Measurements from ENCODE around the gene CNBD2.
"Not testable (repeated sequence)": the region's sequence is repeated elsewhere in the genome, so short reads cannot be mapped to it uniquely, and the experiment has no call there.

The CNBD2 gene

GRCh38 chr20:35954907-35955251, 13.5 kb upstream of the CNBD2 start:
- Mint-ChIP-seq H3K27me3 (no peaks in the 10 kb centered on the region), H3K4me1 (ENCODE audit: low read depth) (peaks cover 16% of the 10 kb centered on the region), H3K36me3 (ENCODE audit: low read depth) (peaks cover 8% of the 10 kb centered on the region), H3K4me3 (peak overlapping the region; percentile 99), H3K27ac (peak overlapping the region; percentile 99), H3K9me3 (peaks cover 6% of the 10 kb centered on the region)

- peaks cover 16% of the 10 kb centered on the region for H3K4me1 Mint-ChIP-seq (ENCODE audit: low read depth)
- no peaks in the 10 kb centered on the region for H3K27me3 Mint-ChIP-seq
- H3K36me3 Mint-ChIP-seq (ENCODE audit: low read depth), result peaks cover 8% of the 10 kb centered on the region
- H3K4me3 Mint-ChIP-seq, result peak overlapping the region; percentile 1
- H3K9me3 Mint-ChIP-seq, result peaks cover 6% of the 10 kb centered on the region
- H3K27ac Mint-ChIP-seq, result peak overlapping the region; percentile 13
These were observed 11.8 kb upstream of the CNBD2 start for GRCh38 chr20:35956616-35957015.

- not testable (repeated sequence) for H3K9me3 Mint-ChIP-seq; H3K27me3 Mint-ChIP-seq; H3K4me1 Mint-ChIP-seq (ENCODE audit: low read depth); H3K36me3 Mint-ChIP-seq (ENCODE audit: low read depth); H3K4me3 Mint-ChIP-seq; H3K27ac Mint-ChIP-seq
These were observed 9.1 kb upstream of the CNBD2 start for GRCh38 chr20:35959291-35959690.

GRCh38 chr20:35963878-35964277, 4.5 kb upstream of the CNBD2 start:
- H3K4me3 Mint-ChIP-seq, result no peak overlapping the region
- H3K4me1 Mint-ChIP-seq (ENCODE audit: low read depth), result no peaks in the 10 kb centered on the region
- H3K9me3 Mint-ChIP-seq, result peaks cover 6% of the 10 kb centered on the region
- H3K36me3 Mint-ChIP-seq (ENCODE audit: low read depth), result peaks cover 4% of the 10 kb centered on the region
- H3K27ac Mint-ChIP-seq, result no peak overlapping the region
- H3K27me3 Mint-ChIP-seq, result peaks cover 4% of the 10 kb centered on the region

- Mint-ChIP-seq H3K4me3 (no peak overlapping the region), H3K9me3 (no peaks in the 10 kb centered on the region), H3K27ac (no peak overlapping the region), H3K27me3 (peaks cover 4% of the 10 kb centered on the region), H3K4me1 (ENCODE audit: low read depth) (no peaks in the 10 kb centered on the region), H3K36me3 (ENCODE audit: low read depth) (no peaks in the 10 kb centered on the region)
These were observed 540 bp downstream of the CNBD2 start for GRCh38 chr20:35968930-35969329.

GRCh38 chr20:35971981-35972380, 3.6 kb downstream of the CNBD2 start:
- peaks cover 4% of the 10 kb centered on the region for H3K27me3 Mint-ChIP-seq
- H3K4me1 Mint-ChIP-seq (ENCODE audit: low read depth), result no peaks in the 10 kb centered on the region
- H3K27ac Mint-ChIP-seq, result no peak overlapping the region
- no peak overlapping the region for H3K4me3 Mint-ChIP-seq
- H3K36me3 Mint-ChIP-seq (ENCODE audit: low read depth), result no peaks in the 10 kb centered on the region
- H3K9me3 Mint-ChIP-seq, result no peaks in the 10 kb centered on the region

GRCh38 chr20:35972462-35972861, 4.1 kb downstream of the CNBD2 start:
- Mint-ChIP-seq H3K27ac (no peak overlapping the region), H3K4me3 (no peak overlapping the region), H3K9me3 (no peaks in the 10 kb centered on the region), H3K27me3 (peaks cover 4% of the 10 kb centered on the region), H3K36me3 (ENCODE audit: low read depth) (no peaks in the 10 kb centered on the region), H3K4me1 (ENCODE audit: low read depth) (no peaks in the 10 kb centered on the region)

- no peaks in the 10 kb centered on the region for H3K27me3 Mint-ChIP-seq
- H3K4me3 Mint-ChIP-seq, result no peak overlapping the region
- no peaks in the 10 kb centered on the region for H3K36me3 Mint-ChIP-seq (ENCODE audit: low read depth)
- H3K4me1 Mint-ChIP-seq (ENCODE audit: low read depth), result no peaks in the 10 kb centered on the region
- no peak overlapping the region for H3K27ac Mint-ChIP-seq
- H3K9me3 Mint-ChIP-seq, result no peaks in the 10 kb centered on the region
These were observed 5.9 kb downstream of the CNBD2 start for GRCh38 chr20:35974256-35974655.

- Mint-ChIP-seq H3K27me3 (no peaks in the 10 kb centered on the region), H3K27ac (no peak overlapping the region), H3K9me3 (no peaks in the 10 kb centered on the region), H3K4me1 (ENCODE audit: low read depth) (no peaks in the 10 kb centered on the region), H3K36me3 (ENCODE audit: low read depth) (no peaks in the 10 kb centered on the region), H3K4me3 (no peak overlapping the region)
These were observed 7.4 kb downstream of the CNBD2 start for GRCh38 chr20:35975576-35976373.

GRCh38 chr20:35978041-35978513, 9.7 kb downstream of the CNBD2 start:
- Mint-ChIP-seq H3K4me3 (no peak overlapping the region), H3K4me1 (ENCODE audit: low read depth) (no peaks in the 10 kb centered on the region), H3K36me3 (ENCODE audit: low read depth) (no peaks in the 10 kb centered on the region), H3K9me3 (no peaks in the 10 kb centered on the region), H3K27ac (no peak overlapping the region), H3K27me3 (no peaks in the 10 kb centered on the region)

- H3K4me3 Mint-ChIP-seq, result no peak overlapping the region
- H3K27ac Mint-ChIP-seq, result no peak overlapping the region
- H3K4me1 Mint-ChIP-seq (ENCODE audit: low read depth), result no peaks in the 10 kb centered on the region
- H3K36me3 Mint-ChIP-seq (ENCODE audit: low read depth), result no peaks in the 10 kb centered on the region
- H3K27me3 Mint-ChIP-seq, result no peaks in the 10 kb centered on the region
- H3K9me3 Mint-ChIP-seq, result no peaks in the 10 kb centered on the region
These were observed 11.2 kb downstream of the CNBD2 start for GRCh38 chr20:35979544-35979943.

GRCh38 chr20:35981969-35982368, 13.6 kb downstream of the CNBD2 start:
- Mint-ChIP-seq H3K9me3 (no peaks in the 10 kb centered on the region), H3K36me3 (ENCODE audit: low read depth) (no peaks in the 10 kb centered on the region), H3K4me3 (no peak overlapping the region), H3K27me3 (no peaks in the 10 kb centered on the region), H3K27ac (no peak overlapping the region), H3K4me1 (ENCODE audit: low read depth) (no peaks in the 10 kb centered on the region)

GRCh38 chr20:35984382-35984781, 16.0 kb downstream of the CNBD2 start:
- Mint-ChIP-seq H3K9me3 (no peaks in the 10 kb centered on the region), H3K4me3 (no peak overlapping the region), H3K36me3 (ENCODE audit: low read depth) (no peaks in the 10 kb centered on the region), H3K27me3 (no peaks in the 10 kb centered on the region), H3K4me1 (ENCODE audit: low read depth) (no peaks in the 10 kb centered on the region), H3K27ac (no peak overlapping the region)

- no peak overlapping the region for H3K27ac Mint-ChIP-seq
These were observed 17.4 kb downstream of the CNBD2 start for GRCh38 chr20:35985806-35986205.

GRCh38 chr20:35988910-35989463, 20.6 kb downstream of the CNBD2 start:
- no peak overlapping the region for H3K27ac Mint-ChIP-seq
- H3K9me3 Mint-ChIP-seq, result no peaks in the 10 kb centered on the region
- no peak overlapping the region for H3K4me3 Mint-ChIP-seq
- H3K27me3 Mint-ChIP-seq, result peaks cover 5% of the 10 kb centered on the region
- H3K4me1 Mint-ChIP-seq (ENCODE audit: low read depth), result peaks cover 5% of the 10 kb centered on the region
- no peaks in the 10 kb centered on the region for H3K36me3 Mint-ChIP-seq (ENCODE audit: low read depth)

More at GRCh38 chr20:35985806-35986205, 17.4 kb downstream of the CNBD2 start:
- Mint-ChIP-seq H3K4me1 (ENCODE audit: low read depth) (no peaks in the 10 kb centered on the region), H3K9me3 (no peaks in the 10 kb centered on the region), H3K27me3 (no peaks in the 10 kb centered on the region), H3K36me3 (ENCODE audit: low read depth) (no peaks in the 10 kb centered on the region), H3K4me3 (no peak overlapping the region)

All from stimulated activated naive CD8-positive, alpha-beta T cell treated with anti-CD3 and anti-CD28 coated beads, Interleukin-15, Interleukin-2, amounts not matched to agents 100 ng/mL and 50 ng/mL, for 24 hours (primary cell).